GM13977 (cell line): Measurements from ENCODE around the gene ACOT4.

Experiments used
- DNase-seq: peaks from one replicate; pipeline ENCODE4 v3.0.0; 2012; ENCODE audit warnings: low spot score
- CTCF ChIP-seq: IDR thresholded peaks from 2 replicates; pipeline ENCODE4 v1.5.1; 2012; ENCODE audit warnings: mild to moderate bottlenecking, control low read depth; ENCODE audit not compliant: insufficient read depth; ENCODE audit errors: extremely low read depth, missing control alignments
- in situ Hi-C: fragments of 300-500 bp; cut with MboI; formaldehyde crosslinking; loops from one replicate; pipeline ENCODE4 v1.12.0; 2022; ENCODE audit warnings: low sequenced_read_pairs, low pct_unique_long_range_greater_than_20kb, mixed read lengths, inconsistent platforms; ENCODE audit not compliant: unreplicated experiment

The ACOT4 gene

GRCh38 chr14:73644531-73645247 lies 53.0 kb downstream of the ACOT4 start, which contains the start of gene DNAL1:
TSS of gene DNAL1 (plus strand) at chr14:73644986. CDS start at chr14:73645040, 54 bp downstream.
- peak; percentile 96 for DNase-seq
- no peak for TF ChIP-seq CTCF
- in situ Hi-C loops = no loop called here

GRCh38 chr14:73645248-73645610 lies 53.6 kb downstream of the ACOT4 start:
- no peak for TF ChIP-seq CTCF
- no peak for DNase-seq
- in situ Hi-C loops = no loop called here
